Stomach (tissue), 4 donors: Measurements from ENCODE around the gene NUDT8.

Experiments
- CTCF ChIP-seq, 7 experiments: fragments of 450-650 bp in 4 of 7; fragments of 200-600 bp in 3 of 7; sonication (generic) in 3 of 7; IDR thresholded peaks; one replicate each; pipeline ENCODE4 v1.5.1; 2016 to 2019; ENCODE audit warnings: antibody characterized with exemption in 7 of 7, control low read depth in 2 of 7, mild to moderate bottlenecking in 1 of 7
- EP300 ChIP-seq: sonication (generic); formaldehyde crosslinking; IDR thresholded peaks from one replicate; pipeline ENCODE4 v1.6.1; 2017; ENCODE audit warnings: antibody characterized with exemption
- POLR2A ChIP-seq, 4 donors: fragments of 450-650 bp; IDR thresholded peaks; one replicate each; pipeline ENCODE4 v1.6.1; 2016; ENCODE audit warnings: antibody characterized with exemption in 4 of 4, control low read depth in 2 of 4, mild to moderate bottlenecking in 1 of 4, moderate library complexity in 1 of 4
- POLR2AphosphoS5 ChIP-seq, 3 donors: sonication (generic); formaldehyde crosslinking; IDR thresholded peaks; one replicate each; pipeline ENCODE4 v1.6.1; 2016; ENCODE audit warnings: antibody characterized with exemption in 3 of 3

DNA sequence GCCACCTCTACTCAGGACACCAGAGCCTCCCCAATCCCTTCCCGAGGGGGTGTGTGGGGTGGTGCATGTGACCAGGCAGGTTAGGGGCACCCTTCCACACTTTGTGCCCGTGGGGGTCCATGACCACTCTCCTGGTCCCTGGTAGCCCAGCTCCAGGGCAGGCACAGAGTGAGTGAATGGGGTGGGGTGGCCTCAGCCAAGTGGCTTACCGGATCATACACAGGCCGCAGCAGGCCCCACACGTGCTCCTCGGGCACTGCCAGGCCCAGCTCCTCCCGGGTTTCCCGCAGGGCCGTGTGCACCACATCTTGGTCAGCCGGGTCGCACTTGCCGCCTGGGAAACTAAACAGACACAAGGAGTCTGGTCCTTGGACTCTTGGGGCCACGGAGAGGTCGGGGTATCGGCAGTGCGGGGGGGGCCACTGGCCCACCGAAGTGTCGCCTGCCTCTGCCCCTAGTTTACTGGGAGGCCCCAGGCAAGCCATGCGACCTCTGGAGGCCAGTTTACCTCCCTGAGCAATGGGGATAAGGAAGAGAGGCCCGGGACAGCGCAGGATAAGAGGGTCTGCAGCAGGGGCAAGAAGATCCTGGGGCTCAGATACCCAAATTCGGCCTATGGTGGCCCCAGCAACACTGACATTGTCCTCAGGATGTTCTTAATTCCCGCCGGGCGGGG lies 889 bp downstream of the NUDT8 start:
- peak in 1 of 7 experiments; percentile 88 for TF ChIP-seq CTCF (IDR thresholded peaks at IDR 0.05)
- no peak for TF ChIP-seq POLR2A (IDR thresholded peaks at IDR 0.05)
- TF ChIP-seq POLR2AphosphoS5 (IDR thresholded peaks at IDR 0.05) = no peak
- no peak for TF ChIP-seq EP300
